GM19372 (cell line): Measurements from ENCODE around the gene SHC2.

Source experiments
- ATAC-seq: cut with Tn5 transposase; IDR thresholded peaks from one replicate; pipeline ENCODE4 v1.9.1; 2021; ENCODE audit warnings: mild to moderate bottlenecking, low read depth, moderate library complexity; ENCODE audit not compliant: unreplicated experiment

The SHC2 gene

DNA sequence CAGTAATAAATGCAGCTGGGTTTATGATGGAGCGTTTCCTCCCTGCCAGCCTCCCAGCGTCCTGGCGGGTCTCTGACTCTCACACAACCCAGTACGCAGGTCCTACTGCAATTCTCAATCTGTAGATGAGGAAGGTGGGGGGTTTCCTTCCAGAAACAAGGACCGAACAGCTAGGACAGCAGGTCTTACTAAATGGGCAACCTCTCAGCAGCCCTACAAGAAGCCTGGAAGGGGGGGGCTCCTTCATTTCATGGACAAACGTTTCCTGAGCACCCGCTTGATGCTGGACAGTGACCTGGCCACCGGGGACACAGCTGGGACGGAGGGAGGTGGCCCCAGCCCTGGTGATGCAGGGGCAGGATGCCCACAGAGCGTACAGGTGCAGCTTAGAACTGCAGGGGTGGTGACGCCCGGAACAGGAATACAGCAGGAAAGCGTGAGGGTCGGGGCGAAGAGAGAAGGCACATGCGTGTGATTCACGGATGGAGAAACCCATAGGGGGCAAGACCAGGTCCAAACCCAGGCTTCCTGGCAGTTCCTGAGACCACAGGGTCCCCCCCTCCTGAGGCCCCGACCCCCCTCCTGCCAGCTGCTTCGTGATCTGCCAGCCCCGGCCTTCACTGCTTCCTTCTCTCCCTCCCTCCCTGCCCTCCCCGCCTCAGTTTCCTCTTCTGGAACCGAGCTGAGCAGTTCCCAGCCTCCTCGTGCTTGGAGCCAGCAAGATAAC, 51.2 kb downstream of the SHC2 start:
- no peak for ATAC-seq

- no peak for ATAC-seq
Measured at GRCh38 chr19:408902-409515, 51.8 kb downstream of the SHC2 start, which contains the start of gene C2CD4C. Gene C2CD4C, minus strand, starts transcription at chr19:409147. Its CDS starts 786 bp downstream, at chr19:408361.

DNA sequence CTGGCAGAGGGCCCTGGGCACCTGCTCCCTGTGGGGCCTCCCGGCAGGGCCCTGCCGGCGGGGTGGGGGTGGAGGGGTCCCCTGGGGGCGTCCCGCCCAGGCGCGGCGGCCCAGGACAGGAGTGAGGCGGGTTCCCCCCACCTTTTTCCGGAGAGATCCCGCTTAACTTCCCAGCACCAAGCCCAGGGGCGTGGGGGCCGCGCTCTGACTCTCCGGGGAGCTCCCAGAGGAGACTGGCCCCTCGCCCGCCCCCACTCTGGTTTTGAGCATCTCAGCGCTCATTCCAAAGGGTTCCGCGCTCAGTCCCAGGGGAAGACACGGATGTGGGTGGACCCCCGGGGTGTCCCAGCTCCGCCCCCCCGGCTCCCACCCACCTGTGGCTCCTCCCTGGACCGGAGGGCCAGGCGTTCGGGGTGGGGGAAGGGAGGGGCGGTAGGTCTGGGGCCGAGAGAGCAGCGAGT, 52.4 kb downstream of the SHC2 start:
- ATAC-seq: no peak

- ATAC-seq: no peak
Measured at GRCh38 chr19:407511-408440, 53.1 kb downstream of the SHC2 start.

- no peak for ATAC-seq
Measured at GRCh38 chr19:406971-407510, 53.8 kb downstream of the SHC2 start.

GRCh38 chr19:406135-406781, 54.6 kb downstream of the SHC2 start:
- no peak for ATAC-seq

- no peak for ATAC-seq
Measured at GRCh38 chr19:405121-405965, 55.5 kb downstream of the SHC2 start.

- ATAC-seq: no peak
Measured at GRCh38 chr19:403221-404027, 57.4 kb downstream of the SHC2 start.

GRCh38 chr19:402786-403185, 58.0 kb downstream of the SHC2 start:
- ATAC-seq: no peak

DNA sequence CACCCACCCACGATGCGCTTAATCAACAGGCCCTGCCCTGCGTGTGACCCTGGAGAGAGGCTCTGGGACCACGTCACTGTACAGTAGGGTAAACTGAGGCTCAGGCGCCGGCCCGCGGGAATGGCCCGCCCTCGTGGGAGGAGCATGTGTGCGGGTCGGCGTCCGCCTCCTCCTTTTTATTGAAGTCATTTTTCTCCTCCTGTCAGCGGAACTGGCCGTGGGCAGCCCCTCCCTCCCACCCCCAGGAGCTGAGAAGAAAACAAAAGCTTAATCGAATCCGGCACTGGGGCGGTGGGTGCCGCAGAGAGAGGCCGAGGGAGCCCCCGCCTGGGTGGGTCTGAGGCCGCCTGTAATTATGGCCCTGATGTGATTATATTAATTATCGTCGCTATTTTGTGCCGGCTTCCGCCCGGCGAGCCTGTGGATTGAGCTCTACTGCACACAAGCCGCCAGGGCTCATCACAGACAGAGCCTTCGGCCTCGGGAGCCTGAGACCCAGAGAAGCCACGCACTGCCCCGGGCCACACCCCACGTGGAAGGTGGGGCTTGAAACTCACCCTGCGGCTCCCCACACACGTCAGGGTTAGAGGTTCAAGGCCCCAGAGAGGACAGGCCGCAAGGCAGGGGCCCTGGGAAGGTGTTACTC, 58.8 kb downstream of the SHC2 start:
- ATAC-seq: no peak

GRCh38 chr19:400976-401865, 59.6 kb downstream of the SHC2 start:
- no peak for ATAC-seq

- ATAC-seq: no peak
Measured at GRCh38 chr19:399370-399769, 61.5 kb downstream of the SHC2 start.

- no peak for ATAC-seq
Measured at GRCh38 chr19:398719-399118, 62.1 kb downstream of the SHC2 start.

DNA sequence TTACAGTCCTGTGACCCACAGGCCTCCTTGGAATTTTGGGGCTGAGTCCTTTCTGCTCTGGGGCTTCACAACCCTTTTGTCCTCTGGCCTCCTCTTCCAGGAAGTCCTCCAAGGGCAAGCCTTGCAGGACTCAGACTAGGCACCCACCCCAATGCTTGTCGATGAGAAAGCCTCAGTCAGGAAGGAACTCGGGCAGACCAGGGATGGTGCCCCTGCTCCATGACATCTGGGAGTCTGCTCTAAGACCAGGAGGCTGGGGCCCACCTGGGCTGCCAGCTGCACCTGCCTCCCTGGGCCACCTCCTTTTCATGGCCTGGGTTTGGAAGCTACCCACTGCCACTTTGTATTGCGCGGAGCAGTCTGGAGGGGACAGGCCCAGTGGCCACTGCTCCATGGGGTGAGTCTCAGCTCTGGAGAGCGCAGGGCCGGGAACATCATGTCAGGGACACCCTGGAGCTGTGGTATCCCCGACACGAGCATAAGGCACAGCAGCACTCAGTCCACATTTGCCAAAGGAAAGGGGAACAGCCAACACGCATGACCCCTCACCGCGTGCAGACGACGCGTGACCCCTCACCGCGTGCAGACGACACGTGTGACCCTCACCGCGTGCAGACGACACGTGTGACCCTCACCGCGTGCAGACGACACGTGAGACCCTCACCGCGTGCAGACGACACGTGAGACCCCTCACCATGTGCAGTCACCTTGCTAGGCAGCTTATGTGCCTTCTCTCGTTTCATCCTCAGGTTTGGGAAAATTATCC, 62.7 kb downstream of the SHC2 start:
- ATAC-seq: no peak

- no peak for ATAC-seq
Measured at GRCh38 chr19:397321-397720, 63.5 kb downstream of the SHC2 start.

DNA sequence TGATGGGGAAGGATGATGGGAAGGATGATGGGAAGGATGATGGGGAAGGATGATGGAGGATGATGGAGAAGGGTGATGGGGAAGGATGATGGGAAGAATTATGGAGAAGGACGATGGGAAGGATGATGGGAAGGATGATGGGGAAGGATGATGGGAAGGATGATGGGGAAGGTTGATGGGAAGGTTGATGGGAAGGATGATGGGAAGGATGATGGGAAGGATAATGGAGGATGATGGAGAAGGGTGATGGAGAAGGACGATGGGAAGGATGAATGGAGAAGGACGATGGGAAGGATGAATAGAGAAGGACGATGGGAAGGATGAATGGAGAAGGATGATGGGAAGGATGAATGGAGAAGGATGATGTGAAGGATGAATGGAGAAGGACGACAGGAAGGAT, 65.4 kb downstream of the SHC2 start:
- no peak for ATAC-seq
